Measurements from ENCODE around the gene CDH11. TPM values are rescaled to one million over a fixed set of nuclear protein-coding genes. Genes with fewer than 3 reads are reported as not detected.

Gene CDH11
- total RNA-seq, 2 experiments from 2014 or later: not detected

DNA sequence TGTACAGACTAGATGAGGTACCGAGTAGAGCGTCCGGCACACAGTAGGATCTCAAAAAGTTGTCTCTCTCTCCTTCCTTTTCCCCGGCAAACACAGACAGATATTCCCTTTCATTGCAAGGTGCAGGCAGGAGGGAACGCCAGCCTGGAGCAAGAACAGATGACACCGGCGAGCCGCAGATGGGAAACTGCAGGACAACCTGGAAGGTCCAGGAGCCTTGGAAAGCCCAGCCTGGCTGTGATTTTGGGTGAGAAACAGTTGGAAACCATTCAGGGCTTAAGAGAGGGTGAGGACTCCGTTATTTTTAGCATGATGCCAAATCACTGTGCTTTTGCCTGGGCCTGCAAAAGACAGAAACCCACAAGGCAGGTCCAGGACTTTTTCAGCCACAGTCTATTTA lies 7.3 kb downstream of the CDH11 start:
- Mint-ChIP-seq H3K4me1 (no peaks in the 10 kb centered on the region), H3K27me3 (peaks cover 13% of the 10 kb centered on the region), H3K36me3 (ENCODE audit: low read depth) (no peaks in the 10 kb centered on the region), H3K4me3 (no peak overlapping the region), H3K9me3 (ENCODE audit: low read depth) (no peaks in the 10 kb centered on the region), H3K27ac (no peak overlapping the region)
- ChIA-PET POLR2A (no interaction called here), CTCF (no interaction called here)
- DNase-seq (no peak), ATAC-seq (no peak)
- intact Hi-C loops (cut with DNase I, micrococcal nuclease): no loop called here

DNA sequence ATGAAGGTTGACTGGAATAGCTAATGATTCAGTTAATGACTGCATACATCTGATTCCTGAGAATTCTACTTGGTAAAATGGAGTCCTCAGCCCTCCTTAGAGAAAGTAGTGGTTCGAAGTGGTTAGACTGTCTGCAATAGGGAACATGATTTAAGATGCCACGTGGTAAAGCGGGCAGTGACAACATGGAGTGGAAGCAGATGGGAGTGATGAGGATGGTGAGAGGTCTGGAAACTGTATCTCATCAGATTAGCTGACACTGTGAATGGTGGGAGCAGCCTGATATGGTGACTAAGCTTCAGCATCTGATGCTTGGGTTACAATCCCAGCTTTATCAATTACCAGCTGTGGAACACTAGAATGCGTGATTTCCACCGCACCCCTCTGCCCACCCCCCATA lies 8.4 kb downstream of the CDH11 start:
- Mint-ChIP-seq H3K27me3 (peaks cover 6% of the 10 kb centered on the region), H3K27ac (no peak overlapping the region), H3K4me3 (no peak overlapping the region), H3K36me3 (ENCODE audit: low read depth) (no peaks in the 10 kb centered on the region), H3K4me1 (no peaks in the 10 kb centered on the region), H3K9me3 (ENCODE audit: low read depth) (no peaks in the 10 kb centered on the region)
- CTCF ChIA-PET: no interaction called here
- intact Hi-C loops (cut with DNase I, micrococcal nuclease): no loop called here
- POLR2A ChIA-PET: no interaction called here
- no peak for DNase-seq
- ATAC-seq: no peak

DNA sequence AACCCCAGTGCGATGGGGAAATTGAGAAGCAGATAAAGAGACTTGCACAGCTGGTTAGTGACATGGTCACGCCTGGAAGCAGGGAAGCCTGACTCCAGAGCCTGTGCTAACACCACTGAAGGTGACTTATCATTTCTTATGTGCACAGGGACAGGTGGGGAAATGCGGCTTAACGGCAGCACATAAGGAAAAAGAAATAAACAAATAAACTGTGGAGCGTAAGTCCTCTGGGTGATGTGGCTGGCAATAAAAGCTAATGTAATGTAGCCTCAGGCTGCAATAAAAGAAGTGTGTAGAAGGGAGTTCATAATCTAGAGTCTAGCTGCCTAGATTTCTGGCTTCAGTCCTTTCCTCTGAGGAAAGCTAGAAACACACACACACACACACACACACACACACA lies 10.6 kb downstream of the CDH11 start:
- H3K4me3 Mint-ChIP-seq: no peak overlapping the region
- H3K4me1 Mint-ChIP-seq: no peaks in the 10 kb centered on the region
- H3K27me3 Mint-ChIP-seq: no peaks in the 10 kb centered on the region
- H3K36me3 Mint-ChIP-seq (ENCODE audit: low read depth): no peaks in the 10 kb centered on the region
- ChIA-PET POLR2A (no interaction called here), CTCF (no interaction called here)
- intact Hi-C loops (cut with DNase I, micrococcal nuclease): no loop called here
- no peak overlapping the region for H3K27ac Mint-ChIP-seq
- ATAC-seq (no peak), DNase-seq (no peak)
- H3K9me3 Mint-ChIP-seq (ENCODE audit: low read depth): no peaks in the 10 kb centered on the region

DNA sequence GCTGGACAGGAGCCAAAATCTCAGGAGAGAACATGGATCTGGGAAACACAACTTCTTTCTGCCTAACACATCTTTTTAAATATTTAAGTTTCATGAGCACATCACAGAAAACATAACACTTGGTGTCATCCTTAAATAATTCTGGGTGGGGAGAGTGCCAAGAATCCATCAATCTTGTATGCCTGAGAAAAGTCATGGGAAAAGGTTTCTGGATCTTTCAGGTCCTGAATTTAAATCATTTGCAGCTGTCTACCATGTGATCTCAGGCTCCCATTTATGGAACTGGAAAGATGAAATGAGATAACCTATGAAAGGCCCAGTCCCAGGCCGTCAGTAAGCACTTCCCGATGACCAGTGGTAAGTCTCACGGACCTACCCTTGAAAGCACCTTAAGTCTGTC lies 15.1 kb downstream of the CDH11 start:
- DNase-seq: no peak
- POLR2A ChIA-PET: no interaction called here
- intact Hi-C loops (cut with DNase I, micrococcal nuclease): no loop called here
- no peak for ATAC-seq
- Mint-ChIP-seq H3K36me3 (ENCODE audit: low read depth) (no peaks in the 10 kb centered on the region), H3K4me3 (no peak overlapping the region), H3K27me3 (no peaks in the 10 kb centered on the region), H3K9me3 (ENCODE audit: low read depth) (no peaks in the 10 kb centered on the region), H3K4me1 (no peaks in the 10 kb centered on the region), H3K27ac (no peak overlapping the region)
- CTCF ChIA-PET: no interaction called here

DNA sequence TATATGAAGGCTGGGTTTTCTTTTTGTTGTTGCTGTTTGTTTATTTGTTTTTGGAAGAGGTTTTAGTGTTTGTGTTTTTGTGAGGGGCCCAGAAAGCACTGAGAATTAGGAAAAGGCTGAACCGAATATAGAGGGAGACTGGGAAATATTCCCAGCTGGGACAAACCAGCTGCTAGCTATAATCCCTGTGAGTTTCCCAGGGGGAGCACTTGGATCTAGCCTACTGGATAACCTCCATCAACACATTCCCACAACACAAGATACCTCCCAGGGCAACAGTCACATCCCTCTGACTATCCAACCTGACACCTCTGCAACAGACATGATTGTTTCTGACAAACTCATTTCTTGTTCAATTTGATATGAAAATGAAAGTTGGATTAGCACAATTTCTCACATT lies 16.7 kb downstream of the CDH11 start:
- H3K4me1 Mint-ChIP-seq: no peaks in the 10 kb centered on the region
- H3K9me3 Mint-ChIP-seq (ENCODE audit: low read depth): peaks cover 3% of the 10 kb centered on the region
- ChIA-PET CTCF (no interaction called here), POLR2A (no interaction called here)
- no peak overlapping the region for H3K27ac Mint-ChIP-seq
- intact Hi-C loops (cut with DNase I, micrococcal nuclease): no loop called here
- DNase-seq: no peak
- no peaks in the 10 kb centered on the region for H3K27me3 Mint-ChIP-seq
- ATAC-seq: no peak
- no peak overlapping the region for H3K4me3 Mint-ChIP-seq
- H3K36me3 Mint-ChIP-seq (ENCODE audit: low read depth): no peaks in the 10 kb centered on the region

DNA sequence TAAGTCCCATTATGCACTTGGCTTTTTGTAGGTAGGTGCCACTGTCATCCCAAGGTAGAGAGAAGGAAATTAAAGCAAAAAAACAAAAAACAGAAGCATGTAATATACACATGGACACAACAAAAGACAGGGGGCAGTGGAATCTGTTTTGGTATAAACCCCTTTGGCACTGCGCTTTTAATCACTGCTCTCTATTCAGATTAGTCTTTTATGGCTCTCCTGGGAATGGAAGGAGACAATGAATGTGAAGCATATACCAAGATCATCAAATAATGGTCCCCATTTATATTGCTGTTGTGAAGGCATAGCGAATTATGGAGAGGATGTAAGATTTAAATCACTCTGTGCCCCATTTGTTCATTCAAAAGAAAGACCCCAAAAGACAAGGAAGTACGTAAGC lies 17.4 kb downstream of the CDH11 start:
- Mint-ChIP-seq H3K4me3 (no peak overlapping the region), H3K27ac (no peak overlapping the region)
- no peak for ATAC-seq

DNA sequence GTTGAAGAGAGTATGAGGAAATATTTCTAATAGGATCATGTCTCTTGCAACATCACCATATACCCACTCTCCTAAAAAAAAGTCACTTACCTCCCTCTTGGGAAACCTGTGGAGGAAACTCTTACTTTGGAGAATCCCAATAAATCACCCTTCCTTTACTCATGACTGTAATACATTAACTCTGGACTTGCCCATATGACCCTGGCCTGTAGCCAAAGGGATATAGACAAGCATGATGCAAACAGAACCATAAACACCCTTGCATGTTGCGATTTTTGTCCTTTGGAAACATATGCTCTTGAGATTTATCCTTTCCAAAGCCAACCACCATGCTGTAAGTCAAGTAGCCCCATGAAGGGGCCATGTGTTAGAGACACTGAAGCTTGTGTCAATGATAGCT lies 19.5 kb downstream of the CDH11 start:
- Mint-ChIP-seq H3K9me3 (ENCODE audit: low read depth) (peaks cover 3% of the 10 kb centered on the region), H3K4me1 (no peaks in the 10 kb centered on the region), H3K4me3 (no peak overlapping the region), H3K27ac (no peak overlapping the region), H3K36me3 (ENCODE audit: low read depth) (no peaks in the 10 kb centered on the region), H3K27me3 (no peaks in the 10 kb centered on the region)
- DNase-seq: no peak
- intact Hi-C loops (cut with DNase I, micrococcal nuclease): no loop called here
- ChIA-PET POLR2A (no interaction called here), CTCF (no interaction called here)
- no peak for ATAC-seq

More for the DNA sequence above, 17.4 kb downstream of the CDH11 start:
- H3K36me3 Mint-ChIP-seq (ENCODE audit: low read depth): no peaks in the 10 kb centered on the region
- no peaks in the 10 kb centered on the region for H3K4me1 Mint-ChIP-seq
- no peak for DNase-seq
- CTCF ChIA-PET: no interaction called here
- intact Hi-C loops (cut with DNase I, micrococcal nuclease): no loop called here
- peaks cover 3% of the 10 kb centered on the region for H3K9me3 Mint-ChIP-seq (ENCODE audit: low read depth)
- POLR2A ChIA-PET: no interaction called here
- H3K27me3 Mint-ChIP-seq: no peaks in the 10 kb centered on the region

DNA sequence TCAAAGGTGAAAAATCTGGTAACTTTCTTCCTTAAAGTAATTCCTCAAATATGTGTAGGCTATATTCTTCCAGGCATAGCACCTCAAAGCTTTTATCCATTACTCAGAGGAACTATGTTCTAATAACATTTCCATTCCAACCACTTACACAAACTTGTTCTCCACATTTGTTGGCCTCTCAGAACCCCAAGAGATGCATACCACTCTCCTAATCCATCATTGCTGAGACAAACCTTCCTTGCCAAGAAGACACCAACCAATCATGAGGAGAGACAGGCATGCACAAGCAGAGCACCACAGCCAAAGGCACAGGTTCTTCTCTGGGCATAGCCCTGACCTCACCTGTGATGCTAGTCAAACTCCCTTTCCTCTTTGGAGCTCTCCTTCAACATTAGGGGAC lies 20.9 kb downstream of the CDH11 start:
- CTCF ChIA-PET: no interaction called here
- ATAC-seq: no peak
- no peak for DNase-seq
- no peaks in the 10 kb centered on the region for H3K27me3 Mint-ChIP-seq
- H3K4me1 Mint-ChIP-seq: no peaks in the 10 kb centered on the region
- intact Hi-C loops (cut with DNase I, micrococcal nuclease): no loop called here
- H3K27ac Mint-ChIP-seq: no peak overlapping the region
- no peaks in the 10 kb centered on the region for H3K36me3 Mint-ChIP-seq (ENCODE audit: low read depth)
- POLR2A ChIA-PET: no interaction called here
- no peak overlapping the region for H3K4me3 Mint-ChIP-seq
- H3K9me3 Mint-ChIP-seq (ENCODE audit: low read depth): peaks cover 3% of the 10 kb centered on the region

DNA sequence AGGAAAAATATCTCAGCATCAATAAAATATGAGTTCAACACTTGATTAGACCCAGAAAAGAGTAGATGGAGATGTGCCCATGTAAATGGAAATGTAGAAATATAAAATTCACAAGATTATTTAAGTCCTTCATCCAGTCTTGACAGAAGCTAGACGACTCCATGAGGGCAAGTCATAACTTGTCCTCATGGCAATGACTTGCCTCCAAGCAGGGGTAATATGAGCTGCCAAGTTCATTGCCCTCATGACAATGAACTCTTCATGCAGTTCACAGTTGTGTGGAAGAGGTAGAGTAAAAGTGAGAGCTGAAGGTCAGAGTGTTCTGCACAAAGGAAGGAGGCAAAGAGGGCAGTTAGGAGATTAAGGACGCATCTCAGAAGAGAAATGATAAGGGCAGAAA lies 22.3 kb downstream of the CDH11 start:
- Mint-ChIP-seq H3K27ac (no peak overlapping the region), H3K4me1 (no peaks in the 10 kb centered on the region), H3K27me3 (no peaks in the 10 kb centered on the region), H3K4me3 (no peak overlapping the region), H3K9me3 (ENCODE audit: low read depth) (peaks cover 3% of the 10 kb centered on the region), H3K36me3 (ENCODE audit: low read depth) (no peaks in the 10 kb centered on the region)
- ChIA-PET CTCF (no interaction called here), POLR2A (no interaction called here)
- ATAC-seq: no peak
- intact Hi-C loops (cut with DNase I, micrococcal nuclease): no loop called here
- DNase-seq: no peak

DNA sequence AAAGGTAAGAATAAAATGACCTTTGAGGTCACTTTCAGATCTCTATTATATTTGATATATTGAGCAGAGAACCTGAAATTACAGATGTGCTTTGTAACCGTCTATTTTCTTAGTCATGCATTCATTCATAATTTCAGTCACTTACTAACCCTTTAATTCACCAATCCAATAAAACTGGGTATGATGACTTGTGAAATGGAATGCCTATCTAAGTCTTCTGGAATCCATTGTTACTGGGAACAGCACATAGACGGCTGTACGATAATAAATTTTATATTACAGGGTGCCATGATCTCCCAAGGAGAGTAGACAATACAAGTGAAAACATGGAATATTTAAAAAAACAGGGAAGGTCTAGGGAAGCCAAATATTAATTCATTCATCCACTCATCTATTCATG lies 22.9 kb downstream of the CDH11 start:
- DNase-seq: no peak
- ChIA-PET POLR2A (no interaction called here), CTCF (no interaction called here)
- Mint-ChIP-seq H3K27ac (no peak overlapping the region), H3K4me1 (no peaks in the 10 kb centered on the region), H3K4me3 (no peak overlapping the region), H3K36me3 (ENCODE audit: low read depth) (no peaks in the 10 kb centered on the region), H3K9me3 (ENCODE audit: low read depth) (peaks cover 3% of the 10 kb centered on the region), H3K27me3 (no peaks in the 10 kb centered on the region)
- intact Hi-C loops (cut with DNase I, micrococcal nuclease): no loop called here
- ATAC-seq: no peak

DNA sequence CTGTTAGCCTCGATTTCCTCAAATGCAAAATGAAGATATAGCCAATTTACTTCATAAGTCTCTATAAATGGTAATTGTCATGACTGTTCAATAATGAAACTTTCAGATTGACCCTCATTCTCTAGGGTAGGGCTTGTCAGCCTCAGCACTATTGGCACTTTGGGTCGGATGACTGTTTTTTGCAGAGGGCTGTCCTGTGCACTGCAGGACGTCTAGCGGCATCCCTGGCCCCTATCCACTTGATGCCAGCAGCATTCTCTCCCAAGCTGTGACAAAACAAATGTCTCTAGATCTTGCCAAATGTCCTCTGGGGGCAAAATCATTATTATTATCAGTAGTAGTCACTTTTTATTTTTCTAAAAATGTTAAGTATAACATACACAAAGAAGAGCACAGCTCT lies 24.6 kb downstream of the CDH11 start:
- Mint-ChIP-seq H3K27ac (no peak overlapping the region), H3K9me3 (ENCODE audit: low read depth) (peaks cover 3% of the 10 kb centered on the region), H3K27me3 (no peaks in the 10 kb centered on the region), H3K4me1 (no peaks in the 10 kb centered on the region), H3K36me3 (ENCODE audit: low read depth) (no peaks in the 10 kb centered on the region), H3K4me3 (no peak overlapping the region)
- CTCF ChIA-PET: no interaction called here
- intact Hi-C loops (cut with DNase I, micrococcal nuclease): no loop called here
- DNase-seq: no peak
- POLR2A ChIA-PET: no interaction called here
- ATAC-seq: no peak

DNA sequence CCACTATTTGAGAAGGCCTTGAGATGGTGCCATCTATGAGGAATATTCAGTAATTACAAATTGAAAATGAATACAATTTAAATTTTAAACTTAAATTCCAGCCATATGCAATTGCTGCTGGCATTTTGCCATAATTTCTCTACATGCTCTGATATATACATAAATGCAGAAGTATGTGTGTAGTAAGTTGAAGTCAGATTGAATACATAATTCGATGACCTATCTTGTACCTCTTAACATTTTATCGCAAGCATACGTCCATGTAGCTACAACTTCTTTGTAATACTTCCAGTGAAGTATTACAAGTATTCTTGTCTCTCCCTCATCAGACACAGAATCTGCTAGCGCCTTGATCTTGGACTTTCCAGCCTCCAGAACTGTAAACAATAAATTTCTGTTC lies 26.0 kb downstream of the CDH11 start:
- H3K4me1 Mint-ChIP-seq: no peaks in the 10 kb centered on the region
- no peak overlapping the region for H3K4me3 Mint-ChIP-seq
- DNase-seq (no peak), ATAC-seq (no peak)
- ChIA-PET CTCF (no interaction called here), POLR2A (no interaction called here)
- no peaks in the 10 kb centered on the region for H3K9me3 Mint-ChIP-seq (ENCODE audit: low read depth)
- no peak overlapping the region for H3K27ac Mint-ChIP-seq
- intact Hi-C loops (cut with DNase I, micrococcal nuclease): no loop called here
- no peaks in the 10 kb centered on the region for H3K27me3 Mint-ChIP-seq
- no peaks in the 10 kb centered on the region for H3K36me3 Mint-ChIP-seq (ENCODE audit: low read depth)

DNA sequence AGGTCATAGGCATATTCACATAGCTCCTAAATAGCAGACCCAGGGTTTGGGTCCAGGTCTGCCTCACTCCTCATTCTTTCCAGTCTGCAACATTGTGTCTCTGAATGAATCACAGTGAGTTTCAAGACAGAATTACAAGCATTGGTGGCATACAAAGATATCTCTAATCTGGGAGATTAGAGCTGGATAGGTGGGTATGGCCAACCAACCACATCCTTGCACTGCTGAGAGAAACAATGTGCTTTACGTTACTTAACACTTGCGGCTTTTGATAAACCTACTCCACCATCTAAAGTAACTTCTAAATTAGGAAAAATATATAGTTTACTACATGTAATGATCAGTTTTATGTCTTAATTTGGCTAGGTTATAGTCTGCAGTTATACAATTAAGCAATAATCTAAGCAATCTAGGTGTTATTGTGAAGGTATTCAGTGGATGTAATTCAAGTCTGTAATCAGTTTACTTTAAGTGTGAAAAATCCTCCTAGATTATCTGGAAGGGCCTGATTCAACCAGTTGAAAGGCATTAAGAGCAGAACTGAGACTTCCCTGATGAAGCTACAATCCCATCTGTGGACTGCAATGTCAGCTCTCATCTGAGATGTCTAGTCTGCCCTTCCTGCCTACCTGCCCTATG lies 26.7 kb downstream of the CDH11 start:
- POLR2A ChIA-PET: interaction anchor here (0.7 kb wide), 1 partner anchor 178 kb away, joined by 7 read pairs; no protein-coding TSS in a partner anchor
- CTCF ChIA-PET: no interaction called here
- Mint-ChIP-seq H3K4me3 (no peak overlapping the region), H3K27me3 (no peaks in the 10 kb centered on the region), H3K4me1 (no peaks in the 10 kb centered on the region), H3K27ac (no peak overlapping the region), H3K36me3 (ENCODE audit: low read depth) (no peaks in the 10 kb centered on the region), H3K9me3 (ENCODE audit: low read depth) (no peaks in the 10 kb centered on the region)
- ATAC-seq: no peak
- no peak for DNase-seq
- intact Hi-C loops (cut with DNase I, micrococcal nuclease): no loop called here

Data from activated CD4-positive, alpha-beta T cell treated with anti-CD3 and anti-CD28 coated beads for 36 hours (primary cell).